Caco-2 (cell line): ENCODE measurements around the gene SORCS2. TPM values are rescaled to one million over a fixed set of nuclear protein-coding genes. Genes with fewer than 3 reads are reported as not detected.

Source experiments
- BruUV-seq: library from RNA; stranded (reverse); fragments of 400-500 nt; replicated peaks from 2 replicates; lab custom pipeline; 2021; lab: Mats Ljungman, UMichigan
- CTCF ChIA-PET: fragments of 300-600 bp; sonication (Branson Sonifier 250); formaldehyde crosslinking; loops from one replicate; lab custom pipeline; 2022; ENCODE audit warnings: antibody characterized with exemption; lab: Charles Lee
- POLR2A ChIA-PET: fragments of 300-600 bp; sonication (Branson Sonifier 250); formaldehyde crosslinking; loops from one replicate; lab custom pipeline; 2022; ENCODE audit warnings: antibody characterized with exemption; lab: Charles Lee
- DNase-seq, 2 experiments: peaks; one replicate each; pipeline versions ENCODE4 v3.0.0 to v3.0.0-alpha.2; 2020 to 2022
- H3K27me3 ChIP-seq: replicated peaks from 2 replicates; pipeline ENCODE4 v1.6.0; 2011; ENCODE audit warnings: low read length; ENCODE audit not compliant: control insufficient read depth, insufficient read depth
- H3K36me3 ChIP-seq: 2 replicates; pipeline ENCODE4 v1.5.1; 2011; ENCODE audit warnings: low read length; ENCODE audit not compliant: control insufficient read depth, insufficient read depth
- H3K4me1 ChIP-seq: fragments of 250-450 bp; sonication (Bioruptor Pico); 2 replicates; pipeline ENCODE4 v1.5.1; 2020; ENCODE audit warnings: mild to moderate bottlenecking
- H3K4me3 ChIP-seq: 2 replicates; pipeline ENCODE4 v1.5.1; 2011; ENCODE audit warnings: low read depth, mild to moderate bottlenecking, control low read depth, low read length
- H3K9me3 ChIP-seq: fragments of 250-450 bp; sonication (Bioruptor Pico); 2 replicates; pipeline ENCODE4 v1.5.1; 2020; ENCODE audit warnings: mild to moderate bottlenecking, moderate library complexity
- H3K27ac Mint-ChIP-seq: one replicate; pipeline ENCODE4 v1.8.0; 2022; ENCODE audit warnings: mixed read lengths; ENCODE audit not compliant: unreplicated experiment
- H3K27me3 Mint-ChIP-seq: one replicate; pipeline ENCODE4 v1.8.0; 2022; ENCODE audit warnings: mixed read lengths; ENCODE audit not compliant: insufficient read depth, unreplicated experiment
- H3K36me3 Mint-ChIP-seq: one replicate; pipeline ENCODE4 v1.8.0; 2022; ENCODE audit warnings: mild to moderate bottlenecking, mixed read lengths; ENCODE audit not compliant: insufficient read depth, unreplicated experiment
- H3K4me1 Mint-ChIP-seq: one replicate; pipeline ENCODE4 v1.8.0; 2022; ENCODE audit warnings: low read depth, mixed read lengths; ENCODE audit not compliant: unreplicated experiment
- H3K4me3 Mint-ChIP-seq: one replicate; pipeline ENCODE4 v1.8.0; 2022; ENCODE audit warnings: mild to moderate bottlenecking, moderate library complexity, mixed read lengths; ENCODE audit not compliant: unreplicated experiment
- H3K9me3 Mint-ChIP-seq: one replicate; pipeline ENCODE4 v1.8.0; 2022; ENCODE audit warnings: mixed read lengths; ENCODE audit not compliant: unreplicated experiment
- intact Hi-C: fragments of 100-400 bp; cut with micrococcal nuclease; formaldehyde crosslinking; loops from one replicate; pipeline ENCODE4 v1.10.0; 2022; ENCODE audit not compliant: unreplicated experiment
- total RNA-seq: library from RNA; stranded (reverse); gene quantifications from 2 replicates; pipeline ENCODE4 v1.2.3, GENCODE V29; 2022
- TF ChIP-seq, protein P1 (sequence below), 2 experiments: fragments of 200-600 bp in 1 of 2; IDR thresholded peaks; 1 replicate in 1 of 2; 2 replicates in 1 of 2; pipeline versions ENCODE4 v1.5.1 to v1.8.0; 2011 to 2022; ENCODE audit warnings: antibody characterized with exemption in 1 of 2, control low read depth in 1 of 2, inconsistent platforms in 1 of 2, low read depth in 1 of 2, low read length in 1 of 2, mild to moderate bottlenecking in 1 of 2, moderate library complexity in 1 of 2; ENCODE audit not compliant: insufficient read depth in 1 of 2, severe bottlenecking in 1 of 2, unreplicated experiment in 1 of 2

Gene SORCS2
- total RNA-seq, 1 experiment from 2014 or later, result 1.6 TPM

DNA sequence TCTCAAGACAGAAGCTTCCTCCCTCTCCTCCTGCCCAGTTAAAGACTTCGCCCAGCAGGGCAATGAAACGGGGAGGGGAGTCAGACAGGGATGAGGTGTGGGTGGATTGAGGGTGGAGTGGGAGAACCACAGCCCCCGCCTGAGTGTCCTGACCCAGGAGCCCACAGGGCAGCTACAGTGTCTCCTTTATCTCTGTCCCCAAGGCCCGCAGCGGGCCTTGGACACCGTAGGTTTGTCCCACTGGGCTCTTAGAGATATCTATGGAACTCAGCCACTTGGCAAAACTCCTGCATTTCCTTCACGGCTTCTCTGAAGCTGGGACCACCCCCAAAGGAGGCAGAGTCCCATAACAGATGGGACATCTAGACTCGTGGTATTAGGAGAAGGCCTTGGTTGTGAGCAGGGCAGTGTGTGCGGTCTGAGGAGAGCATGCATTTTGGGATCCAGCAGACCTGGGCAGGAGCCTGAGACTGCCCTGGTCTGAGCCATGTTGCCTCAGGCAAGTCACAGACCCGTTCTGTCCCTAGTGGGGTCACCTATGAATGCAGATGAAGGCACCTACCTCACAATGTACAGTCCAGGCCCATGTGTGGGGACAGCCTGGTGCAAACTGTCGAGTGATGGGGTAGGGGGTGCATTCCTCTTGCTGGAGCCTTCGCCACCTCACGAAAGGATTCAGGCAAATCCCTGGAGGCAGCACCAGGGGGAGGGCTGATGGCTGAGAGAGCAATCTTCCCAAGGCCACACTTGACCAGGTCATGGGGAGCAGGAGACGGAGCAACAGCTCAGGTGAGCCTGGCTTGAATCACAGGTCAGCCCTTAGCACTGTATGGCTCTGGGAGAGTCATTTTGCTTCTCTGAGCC is 468.1 kb downstream of the SORCS2 start:
- CTCF ChIA-PET, result no interaction called here

DNA sequence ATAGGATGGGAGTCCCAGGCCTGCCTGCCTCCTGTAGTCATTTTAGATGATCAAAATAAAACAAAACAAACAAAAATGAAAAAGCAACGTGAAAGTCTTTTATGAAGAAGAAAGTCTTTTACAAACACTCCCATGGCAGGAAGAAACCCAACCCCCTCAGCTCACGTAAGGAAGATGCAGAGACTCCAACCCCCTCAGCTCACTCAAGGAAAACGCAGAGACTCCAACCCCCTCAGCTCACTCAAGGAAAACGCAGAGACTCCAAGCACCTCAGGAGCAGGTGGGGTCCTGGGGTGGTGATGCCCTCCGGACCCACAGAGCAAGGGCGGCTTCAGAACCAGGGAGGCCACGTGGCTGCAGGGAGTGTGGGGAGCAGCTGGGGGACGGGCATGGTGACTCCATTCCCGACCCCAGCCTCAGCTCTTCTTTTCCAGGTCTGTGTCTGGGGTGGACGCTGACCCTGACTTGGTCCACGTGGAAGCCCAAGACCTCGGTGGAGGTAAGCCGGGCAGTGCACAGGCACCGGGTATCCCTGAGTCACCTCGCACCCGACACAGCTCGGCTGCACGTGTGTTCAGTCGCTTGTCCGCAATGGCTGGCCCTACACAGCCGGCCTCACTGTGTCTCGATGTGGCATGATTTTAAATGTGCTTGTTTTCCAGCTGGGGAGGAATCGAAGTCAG is 468.9 kb downstream of the SORCS2 start:
- CTCF ChIA-PET, result no interaction called here

More for the DNA sequence above, 468.1 kb downstream of the SORCS2 start:
- DNase-seq, result no peak
- Histone ChIP-seq H3K36me3 (no peaks in the 10 kb centered on the region), H3K27me3 (no peaks in the 10 kb centered on the region), H3K9me3 (no peaks in the 10 kb centered on the region), H3K4me3 (no peak overlapping the region), H3K4me1 (no peaks in the 10 kb centered on the region)
- no TSS peak for BruUV-seq
- Mint-ChIP-seq H3K9me3 (no peaks in the 10 kb centered on the region), H3K4me1 (no peaks in the 10 kb centered on the region), H3K27me3 (no peaks in the 10 kb centered on the region), H3K27ac (no peak overlapping the region), H3K36me3 (no peaks in the 10 kb centered on the region), H3K4me3 (no peak overlapping the region)
- POLR2A ChIA-PET, result no interaction called here
- intact Hi-C loops, result no loop called here
- TF ChIP-seq, protein P1, sequence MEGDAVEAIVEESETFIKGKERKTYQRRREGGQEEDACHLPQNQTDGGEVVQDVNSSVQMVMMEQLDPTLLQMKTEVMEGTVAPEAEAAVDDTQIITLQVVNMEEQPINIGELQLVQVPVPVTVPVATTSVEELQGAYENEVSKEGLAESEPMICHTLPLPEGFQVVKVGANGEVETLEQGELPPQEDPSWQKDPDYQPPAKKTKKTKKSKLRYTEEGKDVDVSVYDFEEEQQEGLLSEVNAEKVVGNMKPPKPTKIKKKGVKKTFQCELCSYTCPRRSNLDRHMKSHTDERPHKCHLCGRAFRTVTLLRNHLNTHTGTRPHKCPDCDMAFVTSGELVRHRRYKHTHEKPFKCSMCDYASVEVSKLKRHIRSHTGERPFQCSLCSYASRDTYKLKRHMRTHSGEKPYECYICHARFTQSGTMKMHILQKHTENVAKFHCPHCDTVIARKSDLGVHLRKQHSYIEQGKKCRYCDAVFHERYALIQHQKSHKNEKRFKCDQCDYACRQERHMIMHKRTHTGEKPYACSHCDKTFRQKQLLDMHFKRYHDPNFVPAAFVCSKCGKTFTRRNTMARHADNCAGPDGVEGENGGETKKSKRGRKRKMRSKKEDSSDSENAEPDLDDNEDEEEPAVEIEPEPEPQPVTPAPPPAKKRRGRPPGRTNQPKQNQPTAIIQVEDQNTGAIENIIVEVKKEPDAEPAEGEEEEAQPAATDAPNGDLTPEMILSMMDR (IDR thresholded peaks at IDR 0.05; ENCODE audit: insufficient read depth in 1 of 2, low read depth in 1 of 2, low read length in 1 of 2, severe bottlenecking in 1 of 2, unreplicated experiment in 1 of 2), result no peak

DNA sequence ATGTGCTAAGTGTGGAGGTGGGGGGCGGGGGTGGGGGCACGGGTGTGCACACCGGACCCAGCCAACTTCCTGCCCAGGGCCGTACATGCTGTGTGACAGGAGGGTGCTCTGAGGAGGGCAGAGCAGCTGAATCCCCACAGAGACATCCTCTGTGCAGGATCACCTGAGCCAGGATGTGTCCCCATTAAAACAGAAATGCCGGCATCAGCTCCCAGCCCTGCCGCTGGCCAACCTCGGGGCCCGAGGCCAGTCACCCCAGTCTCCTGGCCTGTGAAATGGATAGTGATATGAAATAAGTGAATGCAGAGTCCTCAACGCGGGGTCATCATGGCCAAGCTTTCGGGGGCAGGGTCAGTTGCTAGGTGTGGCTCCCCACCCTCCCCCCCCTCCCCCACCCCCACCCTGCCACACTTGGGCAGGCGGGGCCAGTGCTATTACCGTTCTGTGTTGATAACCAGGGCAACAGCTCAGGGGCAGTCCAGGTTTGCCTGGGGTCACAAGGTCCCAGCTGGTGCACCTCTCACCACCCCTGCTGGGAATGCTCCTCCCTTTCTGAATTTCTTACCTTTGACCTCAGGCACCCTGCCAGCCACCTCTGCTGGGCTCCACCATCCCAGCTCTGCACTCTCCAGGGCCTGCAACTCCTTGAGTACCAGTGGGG is 469.6 kb downstream of the SORCS2 start:
- H3K4me3 Mint-ChIP-seq, result no peak overlapping the region
- no TSS peak for BruUV-seq
- no peaks in the 10 kb centered on the region for H3K4me1 Mint-ChIP-seq
- no peaks in the 10 kb centered on the region for H3K36me3 ChIP-seq
- ChIA-PET POLR2A (no interaction called here), CTCF (no interaction called here)
- no peaks in the 10 kb centered on the region for H3K27me3 ChIP-seq
- no peak overlapping the region for H3K27ac Mint-ChIP-seq
- intact Hi-C loops, result no loop called here
- no peaks in the 10 kb centered on the region for H3K9me3 ChIP-seq
- H3K4me3 ChIP-seq, result no peak overlapping the region
- DNase-seq, result no peak
- H3K36me3 Mint-ChIP-seq, result no peaks in the 10 kb centered on the region
- H3K27me3 Mint-ChIP-seq, result no peaks in the 10 kb centered on the region
- no peaks in the 10 kb centered on the region for H3K4me1 ChIP-seq
- TF ChIP-seq, protein P1 (IDR thresholded peaks at IDR 0.05; ENCODE audit: insufficient read depth in 1 of 2, low read depth in 1 of 2, low read length in 1 of 2, severe bottlenecking in 1 of 2, unreplicated experiment in 1 of 2), result no peak
- no peaks in the 10 kb centered on the region for H3K9me3 Mint-ChIP-seq

More for the DNA sequence above, 468.9 kb downstream of the SORCS2 start:
- Histone ChIP-seq H3K9me3 (no peaks in the 10 kb centered on the region), H3K36me3 (no peaks in the 10 kb centered on the region), H3K4me3 (no peak overlapping the region), H3K27me3 (no peaks in the 10 kb centered on the region), H3K4me1 (no peaks in the 10 kb centered on the region)
- H3K9me3 Mint-ChIP-seq, result no peaks in the 10 kb centered on the region
- no peak for DNase-seq
- BruUV-seq, result no TSS peak
- H3K4me3 Mint-ChIP-seq, result no peak overlapping the region
- H3K27ac Mint-ChIP-seq, result no peak overlapping the region
- intact Hi-C loops, result no loop called here
- H3K27me3 Mint-ChIP-seq, result no peaks in the 10 kb centered on the region
- TF ChIP-seq, protein P1 (IDR thresholded peaks at IDR 0.05; ENCODE audit: insufficient read depth in 1 of 2, low read depth in 1 of 2, low read length in 1 of 2, severe bottlenecking in 1 of 2, unreplicated experiment in 1 of 2), result no peak
- H3K36me3 Mint-ChIP-seq, result no peaks in the 10 kb centered on the region
- H3K4me1 Mint-ChIP-seq, result no peaks in the 10 kb centered on the region
- POLR2A ChIA-PET, result no interaction called here
